H1 (cell line): ENCODE measurements around the gene CENPA. TPM values are rescaled to one million over a fixed set of nuclear protein-coding genes. Genes with fewer than 3 reads are reported as not detected.

ENCODE experiments used
- CHD7 ChIP-seq: fragments of 300-600 bp; sonication (generic); IDR thresholded peaks from 2 replicates; pipeline ENCODE4 v1.7.1; 2012; ENCODE audit warnings: low read length, moderate library complexity, mild to moderate bottlenecking, inconsistent platforms; ENCODE audit not compliant: insufficient replicate concordance
- GABPA ChIP-seq: IDR thresholded peaks from 2 replicates; pipeline ENCODE4 v1.6.1; 2011; ENCODE audit warnings: mild to moderate bottlenecking, low read length, moderate library complexity, borderline replicate concordance; ENCODE audit not compliant: insufficient read depth
- PHF8 ChIP-seq: fragments of 200-600 bp; sonication (generic); conservative IDR thresholded peaks from 2 replicates; pipeline ENCODE4 v1.7.1; 2012; ENCODE audit warnings: low read depth, mild to moderate bottlenecking, inconsistent platforms, low read length, moderate library complexity
- POU5F1 ChIP-seq: IDR thresholded peaks from 2 replicates; pipeline ENCODE4 v1.6.1; 2011; ENCODE audit warnings: low read depth, mild to moderate bottlenecking, low read length, moderate library complexity
- RBBP5 ChIP-seq: IDR thresholded peaks from 2 replicates; pipeline ENCODE4 v1.7.1; 2012; ENCODE audit warnings: low read depth, mild to moderate bottlenecking, inconsistent platforms, low read length, moderate library complexity, borderline replicate concordance
- SIN3A ChIP-seq, 2 experiments: IDR thresholded peaks in 1 of 2; conservative IDR thresholded peaks in 1 of 2; 2 replicates each; pipeline ENCODE4 v1.6.1; 2011 to 2012; ENCODE audit warnings: low read length in 2 of 2, improper control_type of control experiment in 1 of 2, low read depth in 1 of 2, mild to moderate bottlenecking in 1 of 2
- SIRT6 ChIP-seq: IDR thresholded peaks from one replicate; pipeline ENCODE4 v1.7.1; 2012; ENCODE audit warnings: low read length, inconsistent platforms
- polyA plus RNA-seq, 7 experiments: library from polyadenylated mRNA; depleted of rRNA in 3 of 7; stranded (reverse) in 5 of 7; unstranded in 2 of 7; fragments of >200 nt in 5 of 7; fragments of 200-250 nt in 2 of 7; gene quantifications; 1 replicate in 5 of 7; 2 replicates in 1 of 7; 4 replicates in 1 of 7; pipeline versions ENCODE4 v1.2.1 to v1.2.3, GENCODE V29; 2011 to 2013; ENCODE audit warnings: missing spikeins in 2 of 7, mixed read lengths in 2 of 7
- total RNA-seq: library from RNA; stranded (reverse); fragmentation: NEBNext Ultra II Directional; extraction: Animal tissue kit (Norgen Biotek cat#: 25700); gene quantifications from 2 replicates; pipeline ENCODE4 v1.2.1, GENCODE V29; 2021
- TF ChIP-seq, protein P1 (sequence below): IDR thresholded peaks from 2 replicates; pipeline ENCODE4 v1.6.1; 2012; ENCODE audit warnings: inconsistent platforms

The CENPA gene
- total and polyA plus RNA-seq, 2 of the 8 experiments (the other 6 are each of a cell fraction or from before 2014, with no cell fraction given): 19.4 to 30.9 TPM

- TF ChIP-seq CHD7 (no peak), SIN3A (conservative IDR thresholded peaks at IDR 0.05 in 1 of 2, IDR thresholded peaks at IDR 0.05 in 1 of 2; ENCODE audit: low read depth in 1 of 2, low read length in 2 of 2) (no peak), POU5F1 (no peak), SIRT6 (no peak), RBBP5 (no peak), PHF8 (no peak), GABPA (no peak)
- TF ChIP-seq, protein P1, sequence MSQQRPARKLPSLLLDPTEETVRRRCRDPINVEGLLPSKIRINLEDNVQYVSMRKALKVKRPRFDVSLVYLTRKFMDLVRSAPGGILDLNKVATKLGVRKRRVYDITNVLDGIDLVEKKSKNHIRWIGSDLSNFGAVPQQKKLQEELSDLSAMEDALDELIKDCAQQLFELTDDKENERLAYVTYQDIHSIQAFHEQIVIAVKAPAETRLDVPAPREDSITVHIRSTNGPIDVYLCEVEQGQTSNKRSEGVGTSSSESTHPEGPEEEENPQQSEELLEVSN: no peak
These were observed 25.4 kb downstream of the CENPA start (continued) for GRCh38 chr2:26811261-26811660.
